Renal cortex interstitium (tissue), 11 donors: ENCODE data around the gene DPYSL4. TPM values are rescaled to one million over a fixed set of nuclear protein-coding genes. Genes with fewer than 3 reads are reported as not detected.

Source experiments
- DNase-seq, 11 donors: peaks; one replicate each; pipeline ENCODE4 v3.0.0-alpha.2; 2013; ENCODE audit warnings: low read depth in 9 of 11, low spot score in 4 of 11; ENCODE audit errors: extremely low read depth in 1 of 11
- polyA plus RNA-seq, 3 donors: library from polyadenylated mRNA; unstranded; fragments of 120-200 nt; gene quantifications; one replicate each; pipeline ENCODE4 v1.2.1, GENCODE V29; 2013; ENCODE audit not compliant: insufficient read length in 3 of 3

Gene DPYSL4
- polyA plus RNA-seq, 3 donors: 13.6 to 22.5 (median 15.0) TPM

- DNase-seq: no peak
Observed at GRCh38 chr10:132199268-132199853, 12.6 kb downstream of the DPYSL4 start.

GRCh38 chr10:132199854-132200311 is 13.1 kb downstream of the DPYSL4 start:
- no peak for DNase-seq

GRCh38 chr10:132200344-132201110 is 13.8 kb downstream of the DPYSL4 start:
- no peak for DNase-seq

- DNase-seq: no peak
Observed at GRCh38 chr10:132201111-132201969, 14.6 kb downstream of the DPYSL4 start.

GRCh38 chr10:132202070-132202970 is 15.6 kb downstream of the DPYSL4 start:
- no peak for DNase-seq

- no peak for DNase-seq
Observed at GRCh38 chr10:132203256-132204077, 16.7 kb downstream of the DPYSL4 start.

GRCh38 chr10:132204078-132204780 is 17.5 kb downstream of the DPYSL4 start:
- no peak for DNase-seq

- no peak for DNase-seq
Observed at GRCh38 chr10:132204781-132205473, 18.2 kb downstream of the DPYSL4 start.

GRCh38 chr10:132205650-132206376 is 19.1 kb downstream of the DPYSL4 start:
- DNase-seq: no peak

GRCh38 chr10:132206377-132206745 is 19.6 kb downstream of the DPYSL4 start:
- DNase-seq: no peak

GRCh38 chr10:132206806-132207535 is 20.2 kb downstream of the DPYSL4 start:
- no peak for DNase-seq

- no peak for DNase-seq
Observed at GRCh38 chr10:132207536-132208461, 21.1 kb downstream of the DPYSL4 start.

GRCh38 chr10:132208462-132209050 is 21.8 kb downstream of the DPYSL4 start:
- no peak for DNase-seq

GRCh38 chr10:132209130-132209529 is 22.4 kb downstream of the DPYSL4 start:
- no peak for DNase-seq
